Vagina (tissue), 2 donors: ENCODE results near the gene IFT20.
"Not testable (repeated sequence)": the region's sequence is repeated elsewhere in the genome, so short reads cannot be mapped to it uniquely, and the experiment has no call there.

Experiments
- CTCF ChIP-seq, 3 experiments: fragments of 450-650 bp in 2 of 3; fragments of 200-600 bp in 1 of 3; sonication (generic) in 1 of 3; IDR thresholded peaks; one replicate each; pipeline ENCODE4 v1.5.1; 2017 to 2019; ENCODE audit warnings: antibody characterized with exemption in 3 of 3, mild to moderate bottlenecking in 2 of 3, moderate library complexity in 2 of 3
- POLR2A ChIP-seq, 2 donors: fragments of 450-650 bp; IDR thresholded peaks; one replicate each; pipeline ENCODE4 v1.6.1; 2017; ENCODE audit warnings: antibody characterized with exemption in 2 of 2, mild to moderate bottlenecking in 2 of 2, moderate library complexity in 2 of 2
- POLR2AphosphoS5 ChIP-seq, 2 donors: sonication (generic); formaldehyde crosslinking; IDR thresholded peaks; one replicate each; pipeline ENCODE4 v1.9.0; 2017; ENCODE audit warnings: antibody characterized with exemption in 2 of 2, mild to moderate bottlenecking in 2 of 2, low read depth in 1 of 2; ENCODE audit not compliant: insufficient read depth in 1 of 2

- TF ChIP-seq CTCF (IDR thresholded peaks at IDR 0.05); POLR2A (IDR thresholded peaks at IDR 0.05); POLR2AphosphoS5 (IDR thresholded peaks at IDR 0.05; ENCODE audit: insufficient read depth in 1 of 2, low read depth in 1 of 2): not testable (repeated sequence)
These were observed 42.4 kb downstream of the IFT20 start for GRCh38 chr17:28292878-28293277.
